ENCODE measurements around the gene RUBCN. TPM values are rescaled to one million over a fixed set of nuclear protein-coding genes. Genes with fewer than 3 reads are reported as not detected.

Gene RUBCN
- total and polyA plus RNA-seq, 9 of the 15 experiments (the other 6 are each of a cell fraction or from before 2014, with no cell fraction given) = 8.4 to 24.0 (median 11.9) TPM

DNA sequence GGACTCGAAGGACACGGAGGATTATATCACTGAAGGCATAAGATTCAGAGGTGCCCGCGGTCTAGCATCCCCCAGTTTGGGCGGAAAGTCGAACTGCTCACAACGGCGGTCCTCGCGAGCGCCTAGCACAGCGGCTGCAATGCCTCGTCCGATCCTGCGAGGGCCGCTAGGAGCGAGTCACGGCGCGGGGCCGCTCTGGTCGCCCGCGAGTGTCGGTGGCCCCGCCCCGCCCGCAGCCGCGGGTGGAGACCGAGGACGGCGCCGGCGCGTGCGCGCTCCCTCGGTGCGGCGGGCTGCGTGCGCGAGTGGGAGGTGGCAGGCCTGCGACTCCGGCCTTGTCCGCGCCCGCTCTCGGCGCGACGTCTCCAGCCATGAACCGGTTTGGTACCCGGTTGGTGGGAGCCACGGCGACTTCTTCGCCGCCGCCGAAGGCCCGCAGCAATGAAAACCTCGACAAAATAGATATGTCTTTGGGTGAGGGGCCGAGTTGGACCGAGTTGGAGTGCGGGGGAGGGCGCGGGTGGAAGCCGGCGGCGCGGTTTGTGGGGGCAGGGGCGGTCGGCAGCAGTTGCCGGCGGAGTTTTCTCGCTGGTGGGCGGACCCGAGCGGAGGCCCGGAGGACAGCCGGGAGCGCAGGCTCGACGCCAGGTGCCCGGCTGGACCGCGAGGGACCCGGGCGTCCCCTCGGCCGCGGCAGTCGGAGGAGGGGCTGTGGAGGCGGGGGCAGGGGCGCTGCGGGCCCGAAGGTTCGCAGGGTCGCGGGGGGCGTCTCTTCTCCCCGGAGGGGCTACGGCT, 13.1 kb upstream of the RUBCN start, which contains the start of gene FYTTD1 (continued):
- peak; percentile 48 for TF ChIP-seq ETV5 (CRISPR knock-in tag; IDR thresholded peaks at IDR 0.05; ENCODE audit: low read depth)
- TF ChIP-seq MYC (IDR thresholded peaks at IDR 0.05; ENCODE audit: low read depth, low read length) = peak; percentile 50; the same call in 1 of the 2 replicates
- no peak for TF ChIP-seq MYC (CRISPR knock-in tag; IDR thresholded peaks at IDR 0.05; ENCODE audit: borderline replicate concordance, low read depth)
- TF ChIP-seq KLF16 (IDR thresholded peaks at IDR 0.05) = peak; percentile 33; the same call in 1 of the 2 replicates
- TF ChIP-seq, protein P1, sequence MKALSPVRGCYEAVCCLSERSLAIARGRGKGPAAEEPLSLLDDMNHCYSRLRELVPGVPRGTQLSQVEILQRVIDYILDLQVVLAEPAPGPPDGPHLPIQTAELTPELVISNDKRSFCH (CRISPR knock-in tag; IDR thresholded peaks at IDR 0.05) = no peak
- TF ChIP-seq, protein P1 (tag; IDR thresholded peaks at IDR 0.05) = 0 out of 2 replicates have a peak, but pooled peaks have one; percentile 40
- TF ChIP-seq HNRNPLL (IDR thresholded peaks at IDR 0.05; ENCODE audit: low read depth, low read length, poor library complexity, severe bottlenecking) = no peak
- no peak for TF ChIP-seq TOE1 (IDR thresholded peaks at IDR 0.05; ENCODE audit: borderline replicate concordance)
- no peak for TF ChIP-seq TOE1 (CRISPR knock-in tag; IDR thresholded peaks at IDR 0.05; ENCODE audit: borderline replicate concordance, low read depth)
- no peak for TF ChIP-seq POLR3G (IDR thresholded peaks at IDR 0.05; ENCODE audit: extremely low read depth, insufficient read length, insufficient replicate concordance)
- 0 out of 2 replicates have a peak, but pooled peaks have one; percentile 2 for TF ChIP-seq SMARCA4 (IDR thresholded peaks at IDR 0.05)
- no peak for TF ChIP-seq HDAC6 (IDR thresholded peaks at IDR 0.05; ENCODE audit: low read depth, low read length)
- no peak for TF ChIP-seq ATF1 (CRISPR knock-in tag; IDR thresholded peaks at IDR 0.05)
- peak; percentile 76; the same call in 1 of the 2 replicates for TF ChIP-seq ATF1 (tag; IDR thresholded peaks at IDR 0.05)
- peak; percentile 87 for TF ChIP-seq RB1 (IDR thresholded peaks at IDR 0.05; ENCODE audit: low read depth)
- peak; percentile 66 for TF ChIP-seq ZBTB1 (CRISPR knock-in tag; IDR thresholded peaks at IDR 0.05; ENCODE audit: borderline replicate concordance, low read depth)
- no peak for TF ChIP-seq ERF (CRISPR knock-in tag; IDR thresholded peaks at IDR 0.05)
- no peak for TF ChIP-seq ARID1B (IDR thresholded peaks at IDR 0.05)
- no peak for TF ChIP-seq HNRNPH1 (optimal IDR thresholded peaks at IDR 0.05; ENCODE audit: low read depth, low read length)
- TF ChIP-seq ZBTB11 (CRISPR knock-in tag; IDR thresholded peaks at IDR 0.05) = 0 out of 6 replicates have a peak, but pooled peaks of 1 of the 3 experiments have one; percentile 37
- peak in 1 of 2 experiments; percentile 57; a peak in 1 of 4 replicates for TF ChIP-seq MLLT1 (IDR thresholded peaks at IDR 0.05)
- no peak for TF ChIP-seq ILK (tag; IDR thresholded peaks at IDR 0.05; ENCODE audit: borderline replicate concordance, low read depth)
